ENCODE measurements around the gene WNT8B.

- TF ChIP-seq CTCF (IDR thresholded peaks at IDR 0.05; ENCODE audit: low read depth, low read length) (no peak), POLR2A (IDR thresholded peaks at IDR 0.05; ENCODE audit: extremely low read depth, insufficient read length) (no peak), MYC (IDR thresholded peaks at IDR 0.05; ENCODE audit: low read depth, low read length) (no peak), MAX (IDR thresholded peaks at IDR 0.05; ENCODE audit: low read depth, low read length) (no peak)
Measured at GRCh38 chr10:100483876-100484666, 21.3 kb downstream of the WNT8B start.
